CD14-positive monocyte (primary cell): ENCODE measurements around the gene TSPAN18. TPM values are rescaled to one million over a fixed set of nuclear protein-coding genes. Genes with fewer than 3 reads are reported as not detected.

Experiments used
- DNase-seq, 3 donors: peaks; one replicate each; pipeline ENCODE4 v3.0.0-alpha.2; 2011 to 2022
- H2AFZ ChIP-seq: 2 replicates; pipeline ENCODE4 v1.6.0; 2012; ENCODE audit warnings: mild to moderate bottlenecking, low read depth, low read length, inconsistent platforms; ENCODE audit not compliant: insufficient read depth, poor library complexity, severe bottlenecking
- H3K27ac ChIP-seq, 2 donors: 1 replicate in 1 of 2; 2 replicates in 1 of 2; pipeline ENCODE4 v1.5.1; 2012 to 2013; ENCODE audit warnings: low read length in 2 of 2, control low read depth in 1 of 2, inconsistent platforms in 1 of 2, low read depth in 1 of 2, mild to moderate bottlenecking in 1 of 2
- H3K27me3 ChIP-seq, 2 donors: one replicate each; pipeline versions ENCODE4 v1.6.0 to v1.6.1; 2011 to 2013; ENCODE audit warnings: low read length in 2 of 2; ENCODE audit not compliant: control insufficient read depth in 2 of 2, insufficient read depth in 2 of 2
- H3K36me3 ChIP-seq, 2 donors: replicated peaks in 1 of 2; 1 replicate in 1 of 2; 2 replicates in 1 of 2; pipeline versions ENCODE4 v1.5.1 to v1.6.1; 2012 to 2013; ENCODE audit warnings: low read length in 2 of 2, control low read depth in 1 of 2, inconsistent platforms in 1 of 2, mild to moderate bottlenecking in 1 of 2; ENCODE audit not compliant: insufficient read depth in 2 of 2, control insufficient read depth in 1 of 2
- H3K4me1 ChIP-seq, 2 donors: 1 replicate in 1 of 2; 2 replicates in 1 of 2; pipeline versions ENCODE4 v1.5.1 to v1.6.1; 2012 to 2013; ENCODE audit warnings: low read length in 2 of 2, control low read depth in 1 of 2, inconsistent platforms in 1 of 2, mild to moderate bottlenecking in 1 of 2, moderate library complexity in 1 of 2; ENCODE audit not compliant: insufficient read depth in 2 of 2, control insufficient read depth in 1 of 2
- H3K4me2 ChIP-seq: replicated peaks from 2 replicates; pipeline ENCODE3; 2012; ENCODE audit warnings: low read length, moderate library complexity, mild to moderate bottlenecking; ENCODE audit not compliant: poor library complexity, severe bottlenecking; ENCODE audit errors: extremely low read depth
- H3K4me3 ChIP-seq, 3 experiments: fragments of 200-600 bp in 1 of 3; sonication (generic) in 1 of 3; replicated peaks in 1 of 3; 1 replicate in 2 of 3; 2 replicates in 1 of 3; pipeline ENCODE4 v1.5.1; 2011 to 2013; ENCODE audit warnings: low read length in 3 of 3, mild to moderate bottlenecking in 3 of 3, control low read depth in 2 of 3, low read depth in 2 of 3, inconsistent platforms in 1 of 3, moderate library complexity in 1 of 3
- H3K79me2 ChIP-seq: 2 replicates; pipeline ENCODE4 v1.6.0; 2012; ENCODE audit warnings: mild to moderate bottlenecking, control low read depth, inconsistent platforms, low read length, moderate library complexity; ENCODE audit not compliant: insufficient read depth
- H3K9ac ChIP-seq: 2 replicates; pipeline ENCODE4 v1.6.0; 2017; ENCODE audit warnings: low read length, mild to moderate bottlenecking; ENCODE audit not compliant: insufficient read depth, poor library complexity, severe bottlenecking
- H3K9me3 ChIP-seq, 2 donors: replicated peaks in 1 of 2; 1 replicate in 1 of 2; 2 replicates in 1 of 2; pipeline versions ENCODE4 v1.5.1 to v1.6.1; 2012 to 2013; ENCODE audit warnings: low read length in 2 of 2, control low read depth in 1 of 2; ENCODE audit not compliant: control insufficient read depth in 1 of 2, insufficient read depth in 1 of 2
- H4K20me1 ChIP-seq: 2 replicates; pipeline ENCODE4 v1.6.0; 2012; ENCODE audit warnings: mild to moderate bottlenecking, low read length, control low read depth, moderate library complexity; ENCODE audit not compliant: insufficient read depth
- H3K27ac Mint-ChIP-seq, 7 donors: one replicate each; pipeline ENCODE4 v1.8.0; 2020; ENCODE audit warnings: mild to moderate bottlenecking in 7 of 7, mixed read lengths in 7 of 7, moderate library complexity in 6 of 7, inconsistent platforms in 2 of 7
- H3K27me3 Mint-ChIP-seq, 3 donors: one replicate each; pipeline ENCODE4 v1.8.0; 2021 to 2022; ENCODE audit warnings: low read depth in 3 of 3, mild to moderate bottlenecking in 3 of 3, mixed read lengths in 3 of 3, moderate library complexity in 3 of 3, inconsistent platforms in 1 of 3
- H3K36me3 Mint-ChIP-seq, 2 donors: one replicate each; pipeline ENCODE4 v1.8.0; 2020; ENCODE audit warnings: mixed read lengths in 2 of 2, inconsistent platforms in 1 of 2, mild to moderate bottlenecking in 1 of 2
- H3K4me1 Mint-ChIP-seq: one replicate; pipeline ENCODE4 v1.8.0; 2020; ENCODE audit warnings: mild to moderate bottlenecking, mixed read lengths
- H3K4me3 Mint-ChIP-seq, 2 donors: one replicate each; pipeline ENCODE4 v1.8.0; 2020; ENCODE audit warnings: mild to moderate bottlenecking in 2 of 2, mixed read lengths in 2 of 2, moderate library complexity in 1 of 2
- H3K9me3 Mint-ChIP-seq, 7 donors: one replicate each; pipeline ENCODE4 v1.8.0; 2020 to 2022; ENCODE audit warnings: mixed read lengths in 7 of 7, mild to moderate bottlenecking in 6 of 7, moderate library complexity in 6 of 7, inconsistent platforms in 2 of 7
- WGBS: methylation state at CpG from one replicate; pipeline ENCODE4 v1.1.5; 2013; ENCODE audit warnings: missing lambda C conversion rate; ENCODE audit not compliant: insufficient coverage; 5-methylcytosine and 5-hydroxymethylcytosine counted together
- intact Hi-C, 2 donors: fragments of 100-400 bp; cut with micrococcal nuclease; formaldehyde crosslinking; loops; one replicate each; pipeline versions ENCODE4 v1.15.0 to v1.15.1; 2023
- polyA plus RNA-seq, 3 donors: library from polyadenylated mRNA; depleted of rRNA in 1 of 3; unstranded in 2 of 3; stranded (reverse) in 1 of 3; fragments of 300-500 nt in 2 of 3; fragments of >200 nt in 1 of 3; fragmentation: Illumina TruSeq in 2 of 3; gene quantifications; 1 replicate in 2 of 3; 2 replicates in 1 of 3; pipeline ENCODE4 v1.2.3, GENCODE V29; 2012 to 2021
- TF ChIP-seq, protein P1 (sequence below): fragments of 200-600 bp; IDR thresholded peaks from one replicate; pipeline ENCODE4 v1.8.0; 2022; ENCODE audit warnings: antibody characterized with exemption, mild to moderate bottlenecking

The TSPAN18 gene
- polyA plus RNA-seq, 3 donors = not detected

DNA sequence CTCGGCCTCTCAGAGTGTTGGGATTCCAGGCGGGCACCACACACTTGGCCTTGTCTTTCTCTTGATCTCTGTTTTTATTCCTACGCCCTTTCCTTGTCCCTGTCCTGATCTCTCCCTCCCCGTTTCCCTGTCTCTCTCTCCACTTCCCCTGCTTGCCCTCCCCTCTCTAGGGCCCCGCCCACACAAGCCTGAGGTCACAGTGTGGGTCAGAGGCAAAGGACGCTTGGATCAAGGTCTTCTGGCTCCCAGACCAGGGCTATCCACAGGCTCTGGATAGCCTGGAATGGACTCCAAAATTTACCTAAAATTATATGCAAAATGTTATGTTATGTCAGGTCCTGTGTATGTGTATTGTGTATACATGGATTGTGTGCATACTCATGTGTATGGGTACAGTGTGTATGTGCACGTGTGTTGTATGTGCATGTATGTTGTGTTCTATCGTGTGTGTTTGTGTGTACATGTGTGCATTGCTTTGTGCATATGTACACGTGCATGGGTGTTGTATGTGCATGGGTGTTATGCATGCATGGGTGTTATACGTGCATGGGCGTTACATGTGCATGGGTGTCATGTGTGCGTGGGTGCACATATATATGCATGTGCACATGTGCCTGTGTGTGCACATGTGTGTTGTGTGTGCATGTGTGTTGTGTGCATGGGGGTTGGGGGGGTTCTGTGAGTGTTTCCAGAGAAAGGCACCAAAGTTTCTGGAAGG is 185.7 kb downstream of the TSPAN18 start:
- Histone ChIP-seq H3K4me3 (no peak overlapping the region), H3K4me2 (no peak overlapping the region), H3K27me3 (peaks cover 0 to 9% of the 10 kb centered on the region in 2 donors), H4K20me1 (no peaks in the 10 kb centered on the region), H3K27ac (no peak overlapping the region), H3K4me1 (peaks cover 20 to 22% of the 10 kb centered on the region in 2 donors), H3K36me3 (no peaks in the 10 kb centered on the region), H3K79me2 (no peaks in the 10 kb centered on the region), H2AFZ (no peak overlapping the region), H3K9ac (no peak overlapping the region), H3K9me3 (no peaks in the 10 kb centered on the region)
- DNase-seq = no peak
- WGBS = 69% methylated on average over 10 of the region's 12 CpGs
- Mint-ChIP-seq H3K36me3 (no peaks in the 10 kb centered on the region), H3K27me3 (peaks cover 13 to 25% (median 23%) of the 10 kb centered on the region in 3 donors), H3K4me1 (peaks cover 20% of the 10 kb centered on the region), H3K27ac (no peak overlapping the region), H3K9me3 (peaks cover 0 to 4% (median 0%) of the 10 kb centered on the region in 7 donors), H3K4me3 (no peak overlapping the region)
- TF ChIP-seq, protein P1, sequence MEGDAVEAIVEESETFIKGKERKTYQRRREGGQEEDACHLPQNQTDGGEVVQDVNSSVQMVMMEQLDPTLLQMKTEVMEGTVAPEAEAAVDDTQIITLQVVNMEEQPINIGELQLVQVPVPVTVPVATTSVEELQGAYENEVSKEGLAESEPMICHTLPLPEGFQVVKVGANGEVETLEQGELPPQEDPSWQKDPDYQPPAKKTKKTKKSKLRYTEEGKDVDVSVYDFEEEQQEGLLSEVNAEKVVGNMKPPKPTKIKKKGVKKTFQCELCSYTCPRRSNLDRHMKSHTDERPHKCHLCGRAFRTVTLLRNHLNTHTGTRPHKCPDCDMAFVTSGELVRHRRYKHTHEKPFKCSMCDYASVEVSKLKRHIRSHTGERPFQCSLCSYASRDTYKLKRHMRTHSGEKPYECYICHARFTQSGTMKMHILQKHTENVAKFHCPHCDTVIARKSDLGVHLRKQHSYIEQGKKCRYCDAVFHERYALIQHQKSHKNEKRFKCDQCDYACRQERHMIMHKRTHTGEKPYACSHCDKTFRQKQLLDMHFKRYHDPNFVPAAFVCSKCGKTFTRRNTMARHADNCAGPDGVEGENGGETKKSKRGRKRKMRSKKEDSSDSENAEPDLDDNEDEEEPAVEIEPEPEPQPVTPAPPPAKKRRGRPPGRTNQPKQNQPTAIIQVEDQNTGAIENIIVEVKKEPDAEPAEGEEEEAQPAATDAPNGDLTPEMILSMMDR = no peak
- intact Hi-C loops = loop anchor here (5.0 to 10.0 kb wide), 5 partner anchors 285 to 628 kb away; partner anchors contain the start of gene CD82 (in 1 of the 2)

DNA sequence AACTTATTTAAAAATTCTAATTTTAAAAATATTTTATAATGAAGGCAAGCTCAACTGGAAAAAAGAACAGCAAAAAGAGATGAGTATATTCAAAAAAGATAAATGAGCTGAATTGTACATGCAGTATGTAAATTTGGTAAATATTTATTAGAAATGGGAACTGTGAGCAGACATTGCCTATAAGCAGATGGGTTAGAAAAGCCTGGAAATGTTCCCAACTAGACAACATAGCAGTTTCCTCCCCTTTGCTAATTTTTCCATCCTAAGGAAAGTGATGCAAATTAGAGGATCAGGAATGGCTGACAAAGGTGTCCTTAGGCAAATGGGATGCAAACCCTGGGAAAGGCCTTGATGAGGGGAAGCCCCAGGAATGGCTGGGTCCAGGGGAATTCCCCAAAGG is 186.7 kb downstream of the TSPAN18 start:
- peaks cover 0 to 3% (median 0%) of the 10 kb centered on the region in 7 donors for H3K9me3 Mint-ChIP-seq
- H3K36me3 Mint-ChIP-seq = no peaks in the 10 kb centered on the region
- Histone ChIP-seq H3K4me1 (peaks cover 20 to 22% of the 10 kb centered on the region in 2 donors), H2AFZ (no peak overlapping the region), H3K4me2 (no peak overlapping the region), H4K20me1 (no peaks in the 10 kb centered on the region), H3K79me2 (no peaks in the 10 kb centered on the region), H3K36me3 (no peaks in the 10 kb centered on the region), H3K4me3 (no peak overlapping the region), H3K9me3 (no peaks in the 10 kb centered on the region), H3K27me3 (peaks cover 0 to 9% of the 10 kb centered on the region in 2 donors), H3K27ac (no peak overlapping the region), H3K9ac (no peak overlapping the region)
- no peak overlapping the region for H3K4me3 Mint-ChIP-seq
- peaks cover 20% of the 10 kb centered on the region for H3K4me1 Mint-ChIP-seq
- H3K27me3 Mint-ChIP-seq = peaks cover 13 to 30% (median 24%) of the 10 kb centered on the region in 3 donors
- intact Hi-C loops = loop anchor here (5.0 to 10.0 kb wide), 5 partner anchors 286 to 629 kb away; partner anchors contain the start of gene CD82 (in 1 of the 2)
- DNase-seq = no peak
- H3K27ac Mint-ChIP-seq = no peak overlapping the region
- TF ChIP-seq, protein P1 = no peak
